ENCODE measurements around the gene CUL3.

DNA sequence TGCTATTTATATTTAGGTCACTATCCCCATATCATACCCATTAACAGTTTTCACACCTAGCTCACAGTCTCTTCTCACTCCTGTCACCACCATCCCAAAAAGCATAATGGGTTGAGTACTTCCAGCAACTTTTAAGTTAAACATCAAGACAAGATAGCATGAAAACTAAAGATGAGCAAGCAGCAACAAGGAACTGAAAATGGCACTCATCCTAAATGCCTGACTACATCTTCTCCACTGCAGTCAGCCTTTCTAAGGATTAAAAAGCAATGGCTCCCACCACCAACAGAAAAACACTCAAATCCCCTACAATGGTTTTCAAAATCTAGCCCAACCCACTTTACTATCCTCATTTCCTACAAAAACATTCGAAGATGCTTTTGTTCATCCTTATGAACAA is 38.2 kb downstream of the CUL3 start:
- TF ChIP-seq POLR2AphosphoS5 (IDR thresholded peaks at IDR 0.05) (no peak), EP300 (IDR thresholded peaks at IDR 0.05) (no peak), POLR2A (IDR thresholded peaks at IDR 0.05) (no peak)
- TF ChIP-seq, protein P1, sequence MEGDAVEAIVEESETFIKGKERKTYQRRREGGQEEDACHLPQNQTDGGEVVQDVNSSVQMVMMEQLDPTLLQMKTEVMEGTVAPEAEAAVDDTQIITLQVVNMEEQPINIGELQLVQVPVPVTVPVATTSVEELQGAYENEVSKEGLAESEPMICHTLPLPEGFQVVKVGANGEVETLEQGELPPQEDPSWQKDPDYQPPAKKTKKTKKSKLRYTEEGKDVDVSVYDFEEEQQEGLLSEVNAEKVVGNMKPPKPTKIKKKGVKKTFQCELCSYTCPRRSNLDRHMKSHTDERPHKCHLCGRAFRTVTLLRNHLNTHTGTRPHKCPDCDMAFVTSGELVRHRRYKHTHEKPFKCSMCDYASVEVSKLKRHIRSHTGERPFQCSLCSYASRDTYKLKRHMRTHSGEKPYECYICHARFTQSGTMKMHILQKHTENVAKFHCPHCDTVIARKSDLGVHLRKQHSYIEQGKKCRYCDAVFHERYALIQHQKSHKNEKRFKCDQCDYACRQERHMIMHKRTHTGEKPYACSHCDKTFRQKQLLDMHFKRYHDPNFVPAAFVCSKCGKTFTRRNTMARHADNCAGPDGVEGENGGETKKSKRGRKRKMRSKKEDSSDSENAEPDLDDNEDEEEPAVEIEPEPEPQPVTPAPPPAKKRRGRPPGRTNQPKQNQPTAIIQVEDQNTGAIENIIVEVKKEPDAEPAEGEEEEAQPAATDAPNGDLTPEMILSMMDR (IDR thresholded peaks at IDR 0.05): no peak

All from stomach (tissue), 4 donors.